Activated naive CD8-positive, alpha-beta T cell treated with anti-CD3 and anti-CD28 coated beads, Interleukin-2, amount 50 U/mL, for 24 hours (primary cell): Measurements from ENCODE around the gene TMEM245.
"Not testable (repeated sequence)": the region's sequence is repeated elsewhere in the genome, so short reads cannot be mapped to it uniquely, and the experiment has no call there.

Experiments
- ATAC-seq: fragments of 150-1000 bp; cut with Tn5 transposase; one replicate; pipeline ENCODE4 v1.10.0; 2021
- DNase-seq: peaks from one replicate; pipeline ENCODE4 v3.0.0; 2021
- H3K27ac Mint-ChIP-seq: one replicate; pipeline ENCODE4 v1.8.0; 2021; ENCODE audit warnings: mild to moderate bottlenecking, mixed read lengths
- H3K27me3 Mint-ChIP-seq: one replicate; pipeline ENCODE4 v1.8.0; 2021; ENCODE audit warnings: mixed read lengths
- H3K36me3 Mint-ChIP-seq: one replicate; pipeline ENCODE4 v1.8.0; 2021; ENCODE audit warnings: low read depth, mixed read lengths
- H3K4me1 Mint-ChIP-seq: one replicate; pipeline ENCODE4 v1.8.0; 2021; ENCODE audit warnings: mixed read lengths
- H3K4me3 Mint-ChIP-seq: one replicate; pipeline ENCODE4 v1.8.0; 2021; ENCODE audit warnings: mild to moderate bottlenecking, moderate library complexity, mixed read lengths
- H3K9me3 Mint-ChIP-seq: one replicate; pipeline ENCODE4 v1.8.0; 2021; ENCODE audit warnings: mixed read lengths

The TMEM245 gene

GRCh38 chr9:109082091-109082620 is 37.6 kb downstream of the TMEM245 start:
- Mint-ChIP-seq H3K9me3 (no peaks in the 10 kb centered on the region), H3K4me3 (no peak overlapping the region), H3K27me3 (no peaks in the 10 kb centered on the region), H3K36me3 (peaks cover 66% of the 10 kb centered on the region), H3K4me1 (peaks cover 8% of the 10 kb centered on the region), H3K27ac (no peak overlapping the region)
- DNase-seq (no peak), ATAC-seq (no peak)

GRCh38 chr9:109074236-109074889 is 45.4 kb downstream of the TMEM245 start:
- peaks cover 36% of the 10 kb centered on the region for H3K36me3 Mint-ChIP-seq
- peak overlapping the region; percentile 38 for H3K27ac Mint-ChIP-seq
- ATAC-seq, result peak; percentile 63

GRCh38 chr9:109072821-109073435 is 46.8 kb downstream of the TMEM245 start:
- Mint-ChIP-seq H3K4me1 (peaks cover 9% of the 10 kb centered on the region), H3K27ac (no peak overlapping the region), H3K4me3 (no peak overlapping the region), H3K9me3 (no peaks in the 10 kb centered on the region), H3K36me3 (peaks cover 23% of the 10 kb centered on the region), H3K27me3 (no peaks in the 10 kb centered on the region)
- no peak for DNase-seq
- no peak for ATAC-seq

More at GRCh38 chr9:109074236-109074889, 45.4 kb downstream of the TMEM245 start:
- DNase-seq, result no peak
- H3K4me3 Mint-ChIP-seq, result no peak overlapping the region
- no peaks in the 10 kb centered on the region for H3K9me3 Mint-ChIP-seq
- H3K27me3 Mint-ChIP-seq, result no peaks in the 10 kb centered on the region
- peaks cover 9% of the 10 kb centered on the region for H3K4me1 Mint-ChIP-seq

GRCh38 chr9:109072133-109072692 is 47.5 kb downstream of the TMEM245 start:
- Mint-ChIP-seq H3K27ac (no peak overlapping the region), H3K36me3 (peaks cover 23% of the 10 kb centered on the region), H3K9me3 (no peaks in the 10 kb centered on the region), H3K4me1 (peaks cover 9% of the 10 kb centered on the region), H3K27me3 (no peaks in the 10 kb centered on the region), H3K4me3 (no peak overlapping the region)
- DNase-seq (no peak), ATAC-seq (no peak)

- no peak for DNase-seq
- Mint-ChIP-seq H3K9me3 (no peaks in the 10 kb centered on the region), H3K4me3 (no peak overlapping the region), H3K4me1 (no peaks in the 10 kb centered on the region), H3K27ac (no peak overlapping the region), H3K27me3 (no peaks in the 10 kb centered on the region), H3K36me3 (peaks cover 20% of the 10 kb centered on the region)
- ATAC-seq, result no peak
These were observed 51.0 kb downstream of the TMEM245 start for GRCh38 chr9:109068764-109069163.

GRCh38 chr9:109064963-109065702 is 54.6 kb downstream of the TMEM245 start:
- ATAC-seq, result no peak
- Mint-ChIP-seq H3K9me3 (no peaks in the 10 kb centered on the region), H3K27me3 (no peaks in the 10 kb centered on the region), H3K4me3 (no peak overlapping the region), H3K36me3 (peaks cover 23% of the 10 kb centered on the region), H3K4me1 (no peaks in the 10 kb centered on the region), H3K27ac (no peak overlapping the region)
- DNase-seq, result no peak

- no peaks in the 10 kb centered on the region for H3K27me3 Mint-ChIP-seq
- DNase-seq, result no peak
- no peaks in the 10 kb centered on the region for H3K9me3 Mint-ChIP-seq
- peaks cover 32% of the 10 kb centered on the region for H3K36me3 Mint-ChIP-seq
- H3K4me1 Mint-ChIP-seq, result no peaks in the 10 kb centered on the region
- H3K4me3 Mint-ChIP-seq, result no peak overlapping the region
- no peak overlapping the region for H3K27ac Mint-ChIP-seq
- ATAC-seq, result no peak
These were observed 56.0 kb downstream of the TMEM245 start for GRCh38 chr9:109063760-109064159.

GRCh38 chr9:109062543-109062942 is 57.2 kb downstream of the TMEM245 start:
- H3K36me3 Mint-ChIP-seq, result peaks cover 31% of the 10 kb centered on the region
- no peak overlapping the region for H3K4me3 Mint-ChIP-seq
- ATAC-seq (no peak), DNase-seq (no peak)
- no peaks in the 10 kb centered on the region for H3K4me1 Mint-ChIP-seq
- no peaks in the 10 kb centered on the region for H3K27me3 Mint-ChIP-seq
- H3K27ac Mint-ChIP-seq, result no peak overlapping the region
- H3K9me3 Mint-ChIP-seq, result no peaks in the 10 kb centered on the region

- no peak for ATAC-seq
- DNase-seq, result no peak
- Mint-ChIP-seq H3K4me1 (no peaks in the 10 kb centered on the region), H3K27me3 (no peaks in the 10 kb centered on the region), H3K36me3 (peaks cover 43% of the 10 kb centered on the region), H3K9me3 (no peaks in the 10 kb centered on the region), H3K27ac (no peak overlapping the region), H3K4me3 (no peak overlapping the region)
These were observed 59.6 kb downstream of the TMEM245 start for GRCh38 chr9:109060191-109060590.

- H3K27ac Mint-ChIP-seq, DNase-seq, H3K4me3 Mint-ChIP-seq, H3K9me3 Mint-ChIP-seq, H3K27me3 Mint-ChIP-seq, ATAC-seq, H3K4me1 Mint-ChIP-seq: not testable (repeated sequence)
- peaks cover 68% of the 10 kb centered on the region for H3K36me3 Mint-ChIP-seq
These were observed 66.6 kb downstream of the TMEM245 start for GRCh38 chr9:109053121-109053520.

- DNase-seq, result no peak
- H3K9me3 Mint-ChIP-seq, result no peaks in the 10 kb centered on the region
- H3K27ac Mint-ChIP-seq, result no peak overlapping the region
These were observed 67.3 kb downstream of the TMEM245 start for GRCh38 chr9:109052416-109052815.

GRCh38 chr9:109051733-109052132 is 68.0 kb downstream of the TMEM245 start:
- peaks cover 70% of the 10 kb centered on the region for H3K36me3 Mint-ChIP-seq
- H3K27ac Mint-ChIP-seq, result no peak overlapping the region
- no peaks in the 10 kb centered on the region for H3K27me3 Mint-ChIP-seq
- no peak overlapping the region for H3K4me3 Mint-ChIP-seq
- no peaks in the 10 kb centered on the region for H3K4me1 Mint-ChIP-seq
- no peaks in the 10 kb centered on the region for H3K9me3 Mint-ChIP-seq
- no peak for ATAC-seq
- DNase-seq, result no peak

More at GRCh38 chr9:109052416-109052815, 67.3 kb downstream of the TMEM245 start:
- H3K36me3 Mint-ChIP-seq, result peaks cover 71% of the 10 kb centered on the region
- ATAC-seq, result no peak
- H3K4me1 Mint-ChIP-seq, result no peaks in the 10 kb centered on the region
- H3K4me3 Mint-ChIP-seq, result no peak overlapping the region
- H3K27me3 Mint-ChIP-seq, result no peaks in the 10 kb centered on the region

- no peak for ATAC-seq
- DNase-seq, result no peak
- Mint-ChIP-seq H3K4me3 (no peak overlapping the region), H3K9me3 (no peaks in the 10 kb centered on the region), H3K27ac (no peak overlapping the region), H3K27me3 (no peaks in the 10 kb centered on the region), H3K4me1 (peaks cover 2% of the 10 kb centered on the region), H3K36me3 (peaks cover 73% of the 10 kb centered on the region)
These were observed 69.3 kb downstream of the TMEM245 start for GRCh38 chr9:109050444-109050843.

GRCh38 chr9:109048822-109049221 is 70.9 kb downstream of the TMEM245 start:
- ATAC-seq, result no peak
- H3K4me3 Mint-ChIP-seq, result no peak overlapping the region
- H3K27me3 Mint-ChIP-seq, result no peaks in the 10 kb centered on the region
- peaks cover 4% of the 10 kb centered on the region for H3K9me3 Mint-ChIP-seq
- no peak for DNase-seq
- peaks cover 75% of the 10 kb centered on the region for H3K36me3 Mint-ChIP-seq
- no peak overlapping the region for H3K27ac Mint-ChIP-seq
- H3K4me1 Mint-ChIP-seq, result peaks cover 2% of the 10 kb centered on the region
